IMR-90 (cell line): ENCODE results near the gene TXNDC9. TPM values are rescaled to one million over a fixed set of nuclear protein-coding genes. Genes with fewer than 3 reads are reported as not detected.

Source experiments
- ATAC-seq: fragments of 200-7000 bp; cut with Tn5 transposase; 2 replicates; pipeline ENCODE4 v1.9.1; 2020; ENCODE audit warnings: low read depth, mild to moderate bottlenecking, moderate library complexity
- BruUV-seq: library from RNA; stranded (reverse); fragments of 400-500 nt; replicated peaks from 2 replicates; lab custom pipeline; 2021; lab: Mats Ljungman, UMichigan
- CTCF ChIA-PET: fragments of 300-600 bp; formaldehyde crosslinking; extraction: SDS; loops from one replicate; lab custom pipeline; 2021; ENCODE audit warnings: antibody characterized with exemption; lab: Yijun Ruan, JAX
- POLR2A ChIA-PET: fragments of 300-600 bp; sonication (Branson Sonifier 250); formaldehyde crosslinking; loops from one replicate; lab custom pipeline; 2022; ENCODE audit warnings: antibody characterized with exemption; ENCODE audit not compliant: unreplicated experiment; lab: Charles Lee
- DNase-seq: peaks from one replicate; pipeline ENCODE4 v3.0.0; 2013
- H2AFZ ChIP-seq: replicated peaks from 2 replicates; pipeline ENCODE3; 2013; ENCODE audit warnings: low read length, mild to moderate bottlenecking; ENCODE audit not compliant: poor library complexity
- H2AK5ac ChIP-seq: 2 replicates; pipeline ENCODE4 v1.6.1; 2013; ENCODE audit warnings: low read depth, low read length, inconsistent platforms
- H2AK9ac ChIP-seq: replicated peaks from 2 replicates; pipeline ENCODE3; 2013; ENCODE audit warnings: mild to moderate bottlenecking, low read depth, low read length, moderate library complexity; ENCODE audit not compliant: poor library complexity
- H2BK120ac ChIP-seq: 2 replicates; pipeline ENCODE4 v1.6.1; 2013; ENCODE audit warnings: low read depth, low read length, inconsistent platforms
- H2BK15ac ChIP-seq: 3 replicates; pipeline ENCODE4 v1.6.1; 2013; ENCODE audit warnings: low read depth, low read length, inconsistent platforms
- H2BK20ac ChIP-seq: 2 replicates; pipeline ENCODE4 v1.6.1; 2013; ENCODE audit warnings: low read depth, mild to moderate bottlenecking, inconsistent platforms, low read length, moderate library complexity
- H2BK5ac ChIP-seq: 2 replicates; pipeline ENCODE4 v1.6.1; 2013; ENCODE audit warnings: mild to moderate bottlenecking, low read depth, low read length, inconsistent platforms; ENCODE audit not compliant: poor library complexity, severe bottlenecking
- H3K14ac ChIP-seq: replicated peaks from 2 replicates; pipeline ENCODE4 v1.6.1; 2013; ENCODE audit warnings: low read depth, low read length, inconsistent platforms
- H3K18ac ChIP-seq: 2 replicates; pipeline ENCODE4 v1.6.1; 2013; ENCODE audit warnings: low read depth, low read length, control low read depth
- H3K23ac ChIP-seq: 2 replicates; pipeline ENCODE4 v1.6.1; 2013; ENCODE audit warnings: low read depth, low read length, inconsistent platforms
- H3K27ac ChIP-seq: 2 replicates; pipeline ENCODE4 v1.5.1; 2013; ENCODE audit warnings: mild to moderate bottlenecking, control low read depth, low read length; ENCODE audit not compliant: insufficient read depth
- H3K27me3 ChIP-seq: 2 replicates; pipeline ENCODE4 v1.6.1; 2013; ENCODE audit warnings: low read length; ENCODE audit not compliant: control insufficient read depth, insufficient read depth
- H3K36me3 ChIP-seq: 2 replicates; pipeline ENCODE4 v1.6.1; 2013; ENCODE audit warnings: low read length, mixed read lengths; ENCODE audit not compliant: control insufficient read depth, insufficient read depth
- H3K4ac ChIP-seq: 2 replicates; pipeline ENCODE4 v1.6.1; 2013; ENCODE audit warnings: low read depth, low read length, inconsistent platforms
- H3K4me1 ChIP-seq: 2 replicates; pipeline ENCODE4 v1.6.1; 2013; ENCODE audit warnings: low read length, mixed read lengths; ENCODE audit not compliant: control insufficient read depth, insufficient read depth
- H3K4me2 ChIP-seq: 2 replicates; pipeline ENCODE4 v1.6.1; 2013; ENCODE audit warnings: low read depth, mild to moderate bottlenecking, control low read depth, low read length, moderate library complexity
- H3K4me3 ChIP-seq: 2 replicates; pipeline ENCODE4 v1.5.1; 2013; ENCODE audit warnings: low read depth, mild to moderate bottlenecking, control low read depth, low read length, moderate library complexity; ENCODE audit not compliant: insufficient read depth
- H3K56ac ChIP-seq: 2 replicates; pipeline ENCODE4 v1.6.1; 2013; ENCODE audit warnings: low read length, inconsistent platforms; ENCODE audit not compliant: insufficient read depth; ENCODE audit errors: extremely low read depth
- H3K79me1 ChIP-seq, 2 experiments: 2 replicates each; pipeline ENCODE4 v1.6.1; 2013; ENCODE audit warnings: low read length in 2 of 2, inconsistent platforms in 1 of 2, low read depth in 1 of 2
- H3K9ac ChIP-seq: 2 replicates; pipeline ENCODE4 v1.6.1; 2013; ENCODE audit warnings: low read depth, low read length, control low read depth
- H3K9me1 ChIP-seq: 2 replicates; pipeline ENCODE4 v1.6.1; 2013; ENCODE audit warnings: low read length, inconsistent platforms; ENCODE audit not compliant: insufficient read depth
- H3K9me3 ChIP-seq: 2 replicates; pipeline ENCODE4 v1.6.1; 2013; ENCODE audit warnings: low read length; ENCODE audit not compliant: control insufficient read depth, insufficient read depth
- H4K20me1 ChIP-seq: 2 replicates; pipeline ENCODE4 v1.6.1; 2013; ENCODE audit warnings: low read length, inconsistent platforms; ENCODE audit not compliant: insufficient read depth
- H4K5ac ChIP-seq: 2 replicates; pipeline ENCODE4 v1.6.1; 2013; ENCODE audit warnings: mild to moderate bottlenecking, low read depth, low read length, control low read depth
- H4K8ac ChIP-seq, 2 experiments: 2 replicates each; pipeline ENCODE4 v1.6.1; 2013; ENCODE audit warnings: low read depth in 2 of 2, low read length in 2 of 2, control low read depth in 1 of 2, inconsistent platforms in 1 of 2
- H4K91ac ChIP-seq: 2 replicates; pipeline ENCODE4 v1.6.1; 2013; ENCODE audit warnings: low read depth, low read length, inconsistent platforms; ENCODE audit not compliant: insufficient read depth
- FOS ChIP-seq: fragments of 150-350 bp; IDR thresholded peaks from 2 replicates; pipeline ENCODE4 v1.6.1; 2016; ENCODE audit warnings: low read depth, low read length
- MXI1 ChIP-seq: IDR thresholded peaks from 2 replicates; pipeline ENCODE4 v1.6.1; 2012; ENCODE audit warnings: low read depth, mild to moderate bottlenecking, low read length, moderate library complexity, borderline replicate concordance
- RCOR1 ChIP-seq: IDR thresholded peaks from 2 replicates; pipeline ENCODE4 v1.6.1; 2012; ENCODE audit warnings: mild to moderate bottlenecking, low read length, improper control_type of control experiment; ENCODE audit not compliant: insufficient replicate concordance
- SMC3 ChIP-seq: fragments of 150-350 bp; IDR thresholded peaks from 2 replicates; pipeline ENCODE4 v1.6.1; 2016; ENCODE audit warnings: low read depth, mild to moderate bottlenecking, antibody characterized with exemption, low read length, moderate library complexity
- WGBS, 2 experiments: methylation state at CpG; one replicate each; pipeline versions ENCODE4 v1.1.5 to v1.1.7; 2013; ENCODE audit warnings: missing lambda C conversion rate in 2 of 2; ENCODE audit not compliant: insufficient read length in 1 of 2; ENCODE audit errors: extremely low coverage in 2 of 2; 5-methylcytosine and 5-hydroxymethylcytosine counted together
- dilution Hi-C: fragments of 300-500 bp; cut with HindIII; formaldehyde crosslinking; loops from one replicate; pipeline ENCODE4 v1.14.3; 2018; ENCODE audit warnings: low sequenced_read_pairs; ENCODE audit not compliant: unreplicated experiment
- in situ Hi-C: fragments of 300-500 bp; cut with MboI; formaldehyde crosslinking; loops from 3 replicates; pipeline ENCODE4 v1.14.3; 2019; ENCODE audit warnings: low sequenced_read_pairs, inconsistent platforms, mixed read lengths
- intact Hi-C: fragments of 100-400 bp; cut with micrococcal nuclease; formaldehyde crosslinking; loops from 2 replicates; pipeline ENCODE4 v1.10.0; 2022
- polyA plus RNA-seq, 3 experiments: library from polyadenylated mRNA; depleted of rRNA; stranded (reverse); fragments of >200 nt; gene quantifications; 2 replicates each; pipeline ENCODE4 v1.2.3, GENCODE V29; 2012; ENCODE audit warnings: low replicate concordance in 1 of 3
- total RNA-seq: library from RNA; depleted of rRNA; stranded (reverse); fragments of >200 nt; gene quantifications from 2 replicates; pipeline ENCODE4 v1.2.3, GENCODE V29; 2012
- TF ChIP-seq, protein P1 (sequence below): fragments of 150-350 bp; IDR thresholded peaks from 2 replicates; pipeline ENCODE4 v1.6.1; 2016; ENCODE audit warnings: low read depth, mild to moderate bottlenecking, low read length, moderate library complexity, borderline replicate concordance

TXNDC9 gene
- total and polyA plus RNA-seq, 2 of the 4 experiments (the other 2 are of a cell fraction) = 33.9 to 55.4 TPM

DNA sequence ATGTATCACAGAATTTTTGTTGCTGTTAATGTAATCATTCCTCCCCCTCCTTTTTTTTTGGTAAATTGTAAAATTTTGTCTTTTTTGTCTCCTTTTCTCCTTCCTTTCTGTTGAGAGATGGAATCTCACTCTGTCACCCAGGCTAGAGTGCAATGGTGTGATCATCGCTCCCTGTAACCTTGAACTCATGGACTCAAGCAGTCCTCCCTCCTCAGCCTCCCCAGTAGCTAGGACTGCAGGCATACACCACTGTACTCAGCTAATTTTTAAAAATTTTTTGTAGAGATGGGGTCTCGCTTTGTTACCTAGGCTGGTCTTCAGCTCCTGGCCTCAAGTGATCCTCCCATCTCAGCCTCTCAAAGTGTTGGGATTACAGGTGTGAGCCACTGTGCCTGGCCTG is 6.4 kb upstream of the TXNDC9 start:
- no peak overlapping the region for H4K91ac ChIP-seq
- intact Hi-C loops (no loop called here), dilution Hi-C loops (no loop called here), in situ Hi-C loops (no loop called here)
- CTCF ChIA-PET = no interaction called here
- no peak overlapping the region for H3K9ac ChIP-seq
- no peaks in the 10 kb centered on the region for H3K27me3 ChIP-seq
- no peak overlapping the region for H2AK5ac ChIP-seq
- no peak overlapping the region for H2BK120ac ChIP-seq
- H3K18ac ChIP-seq = no peak overlapping the region
- H2AFZ ChIP-seq = no peak overlapping the region
- no peaks in the 10 kb centered on the region for H3K36me3 ChIP-seq
- H2BK20ac ChIP-seq = no peak overlapping the region
- peaks cover 3 to 42% of the 10 kb centered on the region in 2 experiments for H3K79me1 ChIP-seq
- no TSS peak for BruUV-seq
- no peak overlapping the region for H3K27ac ChIP-seq
- TF ChIP-seq MXI1 = no peak
- TF ChIP-seq, protein P1, sequence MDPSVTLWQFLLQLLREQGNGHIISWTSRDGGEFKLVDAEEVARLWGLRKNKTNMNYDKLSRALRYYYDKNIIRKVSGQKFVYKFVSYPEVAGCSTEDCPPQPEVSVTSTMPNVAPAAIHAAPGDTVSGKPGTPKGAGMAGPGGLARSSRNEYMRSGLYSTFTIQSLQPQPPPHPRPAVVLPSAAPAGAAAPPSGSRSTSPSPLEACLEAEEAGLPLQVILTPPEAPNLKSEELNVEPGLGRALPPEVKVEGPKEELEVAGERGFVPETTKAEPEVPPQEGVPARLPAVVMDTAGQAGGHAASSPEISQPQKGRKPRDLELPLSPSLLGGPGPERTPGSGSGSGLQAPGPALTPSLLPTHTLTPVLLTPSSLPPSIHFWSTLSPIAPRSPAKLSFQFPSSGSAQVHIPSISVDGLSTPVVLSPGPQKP = no peak
- no peak for TF ChIP-seq FOS
- no peak for TF ChIP-seq RCOR1
- TF ChIP-seq SMC3 = no peak
- H4K20me1 ChIP-seq = peaks cover 60% of the 10 kb centered on the region
- H3K4me1 ChIP-seq = no peaks in the 10 kb centered on the region
- no peak overlapping the region for H3K4me2 ChIP-seq
- DNase-seq (no peak), ATAC-seq (no peak)
- H3K4ac ChIP-seq = no peak overlapping the region
- no CpG with 5 or more reads among the region's 2 CpGs for WGBS, 2 experiments
- H3K9me1 ChIP-seq = peaks cover 3% of the 10 kb centered on the region; the same call in 1 of the 2 replicates
- H4K8ac ChIP-seq = no peak overlapping the region
- POLR2A ChIA-PET = no interaction called here
- H2BK5ac ChIP-seq = no peak overlapping the region
- H3K4me3 ChIP-seq = no peak overlapping the region
- H3K56ac ChIP-seq = no peak overlapping the region
- H3K23ac ChIP-seq = no peak overlapping the region
- no peak overlapping the region for H2AK9ac ChIP-seq
- no peak overlapping the region for H2BK15ac ChIP-seq
- H3K14ac ChIP-seq = no peak overlapping the region
- H3K9me3 ChIP-seq = no peaks in the 10 kb centered on the region
- H4K5ac ChIP-seq = no peak overlapping the region
